ENCODE results near the gene PAM.

Gene PAM

DNA sequence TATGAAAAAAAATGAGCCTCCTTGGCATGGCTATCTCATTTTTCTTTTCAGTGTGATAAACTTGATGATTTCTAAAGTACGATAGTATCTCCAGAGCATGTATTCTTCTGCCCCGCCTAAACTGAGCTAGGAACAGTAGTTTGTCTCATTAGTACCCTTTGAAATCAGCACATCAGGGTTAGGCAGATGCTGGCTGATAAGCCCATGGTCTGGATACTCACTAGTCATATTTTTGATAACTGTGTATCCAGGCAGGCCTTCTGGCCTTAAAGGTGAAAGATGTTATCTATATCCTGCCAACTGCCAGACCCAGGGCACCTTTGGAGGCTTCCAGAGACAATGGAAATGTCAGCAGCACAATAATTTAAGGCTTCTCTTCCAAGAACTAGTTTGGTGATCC is 261.1 kb downstream of the PAM start:
- no peaks in the 10 kb centered on the region for H4K20me1 ChIP-seq (ENCODE audit: insufficient read depth, low read length)
- H3K9me3 ChIP-seq (replicated peaks; ENCODE audit: insufficient read depth, low read length) = no peaks in the 10 kb centered on the region
- H3K9ac ChIP-seq (ENCODE audit: low read length) = no peak overlapping the region
- H2AFZ ChIP-seq (ENCODE audit: low read length) = no peak overlapping the region
- no peaks in the 10 kb centered on the region for H3F3A ChIP-seq (ENCODE audit: insufficient read depth, low read length)
- H3K79me2 ChIP-seq (ENCODE audit: low read length) = no peaks in the 10 kb centered on the region
- no peaks in the 10 kb centered on the region; the same call in 1 of the 2 replicates for H3K36me3 ChIP-seq (replicated peaks; ENCODE audit: insufficient read depth, low read length)
- H3K27me3 ChIP-seq (replicated peaks; ENCODE audit: insufficient read depth, low read length) = no peaks in the 10 kb centered on the region
- H3K4me2 ChIP-seq (ENCODE audit: low read depth, low read length) = no peak overlapping the region
- no peak overlapping the region for H3K27ac ChIP-seq (ENCODE audit: low read length)
- no peaks in the 10 kb centered on the region for H3K4me1 ChIP-seq (ENCODE audit: low read length)
- DNase-seq = no peak
- H3K9me2 ChIP-seq (replicated peaks; ENCODE audit: insufficient read depth, low read length) = no peaks in the 10 kb centered on the region
- no peak overlapping the region for H3K4me3 ChIP-seq (ENCODE audit: low read length)
- TF ChIP-seq, protein P1, sequence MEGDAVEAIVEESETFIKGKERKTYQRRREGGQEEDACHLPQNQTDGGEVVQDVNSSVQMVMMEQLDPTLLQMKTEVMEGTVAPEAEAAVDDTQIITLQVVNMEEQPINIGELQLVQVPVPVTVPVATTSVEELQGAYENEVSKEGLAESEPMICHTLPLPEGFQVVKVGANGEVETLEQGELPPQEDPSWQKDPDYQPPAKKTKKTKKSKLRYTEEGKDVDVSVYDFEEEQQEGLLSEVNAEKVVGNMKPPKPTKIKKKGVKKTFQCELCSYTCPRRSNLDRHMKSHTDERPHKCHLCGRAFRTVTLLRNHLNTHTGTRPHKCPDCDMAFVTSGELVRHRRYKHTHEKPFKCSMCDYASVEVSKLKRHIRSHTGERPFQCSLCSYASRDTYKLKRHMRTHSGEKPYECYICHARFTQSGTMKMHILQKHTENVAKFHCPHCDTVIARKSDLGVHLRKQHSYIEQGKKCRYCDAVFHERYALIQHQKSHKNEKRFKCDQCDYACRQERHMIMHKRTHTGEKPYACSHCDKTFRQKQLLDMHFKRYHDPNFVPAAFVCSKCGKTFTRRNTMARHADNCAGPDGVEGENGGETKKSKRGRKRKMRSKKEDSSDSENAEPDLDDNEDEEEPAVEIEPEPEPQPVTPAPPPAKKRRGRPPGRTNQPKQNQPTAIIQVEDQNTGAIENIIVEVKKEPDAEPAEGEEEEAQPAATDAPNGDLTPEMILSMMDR (IDR thresholded peaks at IDR 0.05; ENCODE audit: low read length) = no peak
- TF ChIP-seq EZH2 (optimal IDR thresholded peaks at IDR 0.05; ENCODE audit: low read depth, low read length) (no peak), EZH2phosphoT487 (IDR thresholded peaks at IDR 0.05; ENCODE audit: low read length) (no peak)

DNA sequence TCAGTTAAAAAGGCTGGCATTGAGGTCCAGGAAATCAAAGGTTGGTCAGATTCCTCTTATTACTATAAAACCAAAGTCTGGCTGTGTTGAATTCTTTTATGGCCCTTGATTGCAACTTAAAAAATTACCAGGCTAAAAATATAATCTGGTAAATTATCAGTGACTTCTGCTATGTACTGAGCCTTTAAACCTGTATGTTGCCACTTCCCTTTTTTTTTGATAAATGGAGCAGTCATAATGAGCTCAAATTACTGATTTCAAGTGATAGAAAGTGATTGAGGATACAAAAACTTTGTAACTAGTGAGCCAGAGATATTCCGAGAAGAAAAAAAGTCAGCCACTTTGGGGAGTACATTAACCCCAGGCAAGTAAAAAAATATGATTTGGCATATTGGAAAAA is 264.7 kb downstream of the PAM start:
- Histone ChIP-seq H3K4me3 (ENCODE audit: low read length) (no peak overlapping the region), H4K20me1 (ENCODE audit: insufficient read depth, low read length) (no peaks in the 10 kb centered on the region), H3K4me1 (ENCODE audit: low read length) (no peaks in the 10 kb centered on the region), H3K4me2 (ENCODE audit: low read depth, low read length) (no peak overlapping the region), H3K27ac (ENCODE audit: low read length) (no peak overlapping the region), H3K79me2 (ENCODE audit: low read length) (no peaks in the 10 kb centered on the region), H3F3A (ENCODE audit: insufficient read depth, low read length) (no peaks in the 10 kb centered on the region), H3K9me2 (replicated peaks; ENCODE audit: insufficient read depth, low read length) (no peaks in the 10 kb centered on the region), H3K9ac (ENCODE audit: low read length) (no peak overlapping the region), H3K27me3 (replicated peaks; ENCODE audit: insufficient read depth, low read length) (no peaks in the 10 kb centered on the region), H2AFZ (ENCODE audit: low read length) (no peak overlapping the region), H3K9me3 (replicated peaks; ENCODE audit: insufficient read depth, low read length) (no peaks in the 10 kb centered on the region), H3K36me3 (replicated peaks; ENCODE audit: insufficient read depth, low read length) (no peaks in the 10 kb centered on the region; the same call in 1 of the 2 replicates)
- DNase-seq = no peak
- TF ChIP-seq, protein P1 (IDR thresholded peaks at IDR 0.05; ENCODE audit: low read length) = no peak
- TF ChIP-seq EZH2phosphoT487 (IDR thresholded peaks at IDR 0.05; ENCODE audit: low read length) = no peak
- no peak for TF ChIP-seq EZH2 (optimal IDR thresholded peaks at IDR 0.05; ENCODE audit: low read depth, low read length)

DNA sequence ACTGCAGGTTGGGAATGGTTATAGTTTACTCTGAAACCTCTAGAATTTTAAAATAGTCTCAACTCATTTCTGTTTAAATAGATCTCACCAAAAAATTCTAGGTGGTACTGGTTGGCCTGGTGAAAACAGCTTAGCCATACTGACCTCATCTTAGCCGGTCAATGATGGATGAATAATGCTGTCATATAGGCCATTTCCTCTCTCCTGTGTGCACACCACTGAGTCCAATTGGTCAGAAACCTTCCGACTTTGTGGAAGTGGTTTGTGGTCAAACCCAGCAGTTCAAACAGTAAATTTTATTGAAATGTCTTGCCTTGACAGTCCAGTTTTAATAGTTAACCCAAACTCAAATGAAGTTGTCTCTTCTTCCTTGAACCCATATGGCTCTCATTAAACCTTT is 266.2 kb downstream of the PAM start:
- Histone ChIP-seq H4K20me1 (ENCODE audit: insufficient read depth, low read length) (no peaks in the 10 kb centered on the region), H3K27ac (ENCODE audit: low read length) (no peak overlapping the region), H3K9me2 (replicated peaks; ENCODE audit: insufficient read depth, low read length) (no peaks in the 10 kb centered on the region), H2AFZ (ENCODE audit: low read length) (no peak overlapping the region), H3K79me2 (ENCODE audit: low read length) (no peaks in the 10 kb centered on the region), H3K27me3 (replicated peaks; ENCODE audit: insufficient read depth, low read length) (no peaks in the 10 kb centered on the region), H3K4me2 (ENCODE audit: low read depth, low read length) (no peak overlapping the region), H3K9ac (ENCODE audit: low read length) (no peak overlapping the region), H3F3A (ENCODE audit: insufficient read depth, low read length) (no peaks in the 10 kb centered on the region), H3K36me3 (replicated peaks; ENCODE audit: insufficient read depth, low read length) (no peaks in the 10 kb centered on the region; the same call in 1 of the 2 replicates), H3K4me3 (ENCODE audit: low read length) (no peak overlapping the region), H3K9me3 (replicated peaks; ENCODE audit: insufficient read depth, low read length) (no peaks in the 10 kb centered on the region), H3K4me1 (ENCODE audit: low read length) (no peaks in the 10 kb centered on the region)
- TF ChIP-seq EZH2 (optimal IDR thresholded peaks at IDR 0.05; ENCODE audit: low read depth, low read length) (no peak), EZH2phosphoT487 (IDR thresholded peaks at IDR 0.05; ENCODE audit: low read length) (no peak)
- TF ChIP-seq, protein P1 (IDR thresholded peaks at IDR 0.05; ENCODE audit: low read length) = no peak
- no peak for DNase-seq

Data from MM.1S (cell line).